Fibroblast of skin of left biceps (primary cell): ENCODE data around the gene TMEM200B.
"Not testable (repeated sequence)": the region's sequence is repeated elsewhere in the genome, so short reads cannot be mapped to it uniquely, and the experiment has no call there.

ENCODE experiments used
- DNase-seq, 2 experiments: peaks; one replicate each; pipeline ENCODE4 v3.0.0-alpha.2; 2013; ENCODE audit warnings: low read depth in 2 of 2

Gene TMEM200B

DNA sequence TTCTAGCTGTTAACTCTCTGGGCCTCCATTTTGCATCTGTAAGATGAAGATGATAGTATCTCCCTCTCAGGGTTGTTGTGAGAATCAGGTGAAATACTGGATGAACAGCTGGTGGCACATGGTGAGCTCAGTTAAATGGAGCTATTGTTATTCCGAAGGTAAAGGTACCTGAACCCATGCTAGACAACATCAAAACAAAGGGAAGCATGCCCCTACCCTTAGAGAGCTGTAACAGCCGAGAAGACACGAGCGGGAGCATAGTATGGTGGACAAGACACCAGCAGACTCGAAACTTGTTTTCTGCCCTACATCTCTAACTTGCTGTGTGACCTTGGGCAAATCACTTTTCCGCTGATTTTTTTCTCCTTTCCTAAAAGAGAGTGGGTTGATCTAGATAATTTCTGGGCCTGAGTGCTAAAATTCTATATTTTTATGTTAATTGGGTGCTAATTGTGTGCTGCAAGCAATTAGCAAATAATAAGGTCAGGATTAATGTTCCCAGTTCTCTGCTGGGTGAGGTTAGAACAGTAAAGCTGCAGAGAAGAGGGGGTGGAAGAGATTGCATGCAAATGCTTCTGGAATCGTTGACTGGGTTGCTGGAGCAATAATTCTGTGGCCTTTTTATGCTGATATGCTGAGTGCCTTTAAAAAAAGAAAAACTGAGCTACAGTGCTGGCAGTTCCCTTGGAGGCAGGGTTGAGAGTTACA is 10.8 kb downstream of the TMEM200B start:
- DNase-seq, result no peak

DNA sequence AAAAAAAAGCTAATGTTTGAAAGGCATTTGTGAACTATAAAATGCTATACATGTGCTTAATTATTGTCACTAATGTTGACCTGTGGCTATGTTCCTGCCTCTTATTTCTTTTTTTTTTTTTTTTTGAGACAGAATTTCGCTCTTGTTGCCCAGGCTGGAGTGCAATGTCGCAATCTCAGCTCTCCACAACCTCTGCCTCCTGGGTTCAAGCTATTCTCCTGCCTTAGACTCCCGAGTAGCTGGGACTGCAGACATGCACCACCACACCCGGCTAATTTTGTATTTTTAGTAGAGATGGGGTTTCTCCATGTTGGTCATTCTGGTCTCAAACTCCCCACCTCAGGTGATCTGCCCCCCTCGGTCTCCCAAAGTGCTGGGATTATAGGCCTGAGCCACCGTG is 15.7 kb downstream of the TMEM200B start:
- DNase-seq, result not testable (repeated sequence)

DNA sequence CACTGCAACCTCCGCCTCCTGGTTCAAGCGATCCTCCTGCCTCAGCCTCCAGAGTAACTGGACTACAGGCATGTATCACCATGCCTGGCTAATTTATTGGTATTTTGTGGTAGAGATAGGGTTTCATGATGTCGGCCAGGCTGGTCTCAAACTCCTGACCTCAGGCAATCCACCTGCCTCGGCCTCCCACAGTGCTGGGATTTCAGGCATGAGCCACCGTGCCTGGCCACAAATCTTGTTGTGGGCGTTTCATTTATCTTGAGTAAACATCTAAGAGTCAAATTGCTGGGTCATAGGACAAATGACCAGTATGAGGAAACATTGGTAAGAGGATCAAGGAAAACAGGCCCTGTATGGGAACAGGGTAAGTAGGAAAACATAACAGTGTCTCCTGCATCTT is 17.9 kb downstream of the TMEM200B start:
- DNase-seq, result no peak

DNA sequence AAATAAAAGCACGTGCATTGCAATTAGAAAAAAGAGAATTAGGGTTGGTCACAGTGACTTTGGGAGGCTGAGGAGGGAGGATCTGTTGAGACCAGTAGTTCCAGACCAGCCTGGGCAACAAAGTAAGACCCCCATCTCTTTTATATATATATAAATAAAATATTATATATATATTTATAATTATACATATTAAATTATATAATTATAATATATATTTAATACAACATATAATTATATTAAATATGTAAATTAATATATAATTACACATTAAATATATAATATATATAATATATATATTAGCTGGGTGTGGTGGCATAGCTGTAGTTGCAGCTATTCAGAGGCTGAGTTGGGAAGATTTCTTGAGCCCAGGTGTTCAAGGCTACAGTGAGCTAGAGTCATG is 23.2 kb downstream of the TMEM200B start:
- DNase-seq, result no peak

DNA sequence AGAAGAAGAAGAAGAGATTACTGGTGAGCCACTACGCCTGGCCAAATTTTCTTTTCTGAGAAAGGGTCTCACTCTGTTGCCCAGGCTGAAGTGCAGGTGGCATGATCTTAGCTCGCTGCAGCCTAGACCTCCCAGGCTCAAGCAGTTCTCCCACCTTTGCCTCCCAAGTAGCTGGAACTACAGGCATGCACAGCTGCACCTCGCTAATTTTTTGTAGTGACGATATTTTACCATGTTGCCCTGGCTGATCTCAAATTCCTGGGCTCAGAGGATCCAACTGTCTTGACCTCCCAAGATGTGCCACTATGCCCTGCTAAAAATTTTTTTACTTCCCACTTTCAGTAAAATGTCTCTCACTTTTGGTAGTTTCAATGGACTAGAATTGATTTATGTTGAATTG is 24.4 kb downstream of the TMEM200B start:
- no peak for DNase-seq

DNA sequence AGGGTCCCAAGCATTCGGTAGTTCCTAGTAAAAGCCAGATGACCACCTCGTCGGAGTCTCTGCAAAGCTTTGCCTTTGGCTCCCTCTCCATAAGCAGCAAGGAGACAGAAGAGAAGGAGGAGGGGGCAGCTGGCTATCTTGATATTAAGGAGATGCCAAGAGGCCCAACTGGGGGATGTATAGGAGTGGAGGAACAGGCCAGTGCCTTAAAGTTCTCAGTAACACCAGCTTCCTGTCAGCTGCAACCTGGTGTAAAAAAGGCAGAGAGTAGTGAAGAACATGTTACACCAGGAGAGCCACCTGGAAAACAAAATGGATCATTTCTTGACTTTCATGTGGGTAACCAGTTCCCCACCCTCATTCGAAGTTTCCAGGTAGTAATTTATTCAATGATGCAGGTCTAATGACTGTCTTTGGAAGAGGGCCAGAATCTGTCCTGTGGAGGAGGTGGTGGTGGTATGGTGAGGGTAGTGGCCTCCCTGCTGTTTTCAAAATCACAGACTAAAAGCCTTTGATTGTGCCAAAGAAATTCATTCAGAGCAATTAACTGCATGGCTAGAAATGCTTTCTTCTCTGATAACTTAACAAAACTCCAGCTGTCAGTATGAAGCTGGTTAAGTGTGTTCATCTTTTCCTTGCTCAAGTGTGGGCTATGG is 27.3 kb downstream of the TMEM200B start:
- DNase-seq, result no peak

DNA sequence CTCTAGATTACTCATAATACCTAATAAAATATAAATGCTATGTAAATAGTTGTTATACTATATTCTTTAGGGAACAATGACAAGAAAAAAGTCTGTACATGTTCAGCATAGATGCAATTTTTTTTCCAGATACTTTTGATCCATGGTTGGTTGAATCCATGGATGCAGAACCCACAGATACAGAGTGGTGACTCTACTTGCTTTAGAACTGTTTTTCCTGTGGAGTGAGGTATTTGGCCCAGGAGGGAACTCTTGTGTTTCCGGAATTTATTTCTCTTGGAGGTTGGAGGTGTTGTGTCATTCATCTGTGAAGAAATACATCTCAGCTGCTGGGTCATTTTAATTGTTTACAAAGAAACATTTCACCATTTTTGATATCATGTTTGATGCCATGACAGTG is 28.7 kb downstream of the TMEM200B start:
- DNase-seq, result no peak

DNA sequence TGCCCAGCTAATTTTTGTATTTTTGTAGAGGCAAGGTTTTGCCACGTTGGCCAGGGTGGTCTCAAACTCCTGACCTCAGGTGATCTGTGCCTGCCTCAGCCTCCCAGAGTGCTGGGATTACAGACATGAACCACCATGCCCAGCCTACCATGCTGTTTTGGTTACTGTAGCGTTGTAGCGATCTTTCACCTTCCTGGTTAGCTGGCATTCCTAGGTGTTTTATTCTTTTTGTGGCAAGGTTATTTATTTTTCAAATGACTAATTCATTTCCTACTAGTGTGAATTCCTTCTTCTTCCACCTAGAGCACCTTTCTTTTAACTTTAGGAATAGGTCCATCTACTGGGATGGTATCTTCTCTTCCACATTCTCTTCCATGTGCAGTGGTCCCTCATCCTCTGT is 29.3 kb downstream of the TMEM200B start:
- no peak for DNase-seq

DNA sequence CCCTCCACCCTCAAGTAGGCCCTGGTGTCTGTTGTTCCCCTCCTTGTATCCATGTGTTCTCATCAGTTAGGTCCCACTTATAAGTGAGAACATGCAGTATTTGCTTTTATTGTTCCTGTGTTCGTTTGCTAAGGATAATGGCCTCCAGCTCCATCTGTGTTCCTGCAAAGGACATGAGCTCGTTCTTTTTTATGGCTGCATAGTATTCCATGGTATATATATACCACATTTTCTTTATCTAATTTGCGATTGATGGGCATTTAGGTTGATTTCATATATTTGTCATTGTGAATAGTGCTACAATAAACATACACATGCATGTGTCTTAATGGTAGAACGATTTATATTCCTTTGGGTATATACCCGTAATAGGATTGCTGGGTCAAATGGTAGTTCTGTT is 31.0 kb downstream of the TMEM200B start:
- not testable (repeated sequence) for DNase-seq

DNA sequence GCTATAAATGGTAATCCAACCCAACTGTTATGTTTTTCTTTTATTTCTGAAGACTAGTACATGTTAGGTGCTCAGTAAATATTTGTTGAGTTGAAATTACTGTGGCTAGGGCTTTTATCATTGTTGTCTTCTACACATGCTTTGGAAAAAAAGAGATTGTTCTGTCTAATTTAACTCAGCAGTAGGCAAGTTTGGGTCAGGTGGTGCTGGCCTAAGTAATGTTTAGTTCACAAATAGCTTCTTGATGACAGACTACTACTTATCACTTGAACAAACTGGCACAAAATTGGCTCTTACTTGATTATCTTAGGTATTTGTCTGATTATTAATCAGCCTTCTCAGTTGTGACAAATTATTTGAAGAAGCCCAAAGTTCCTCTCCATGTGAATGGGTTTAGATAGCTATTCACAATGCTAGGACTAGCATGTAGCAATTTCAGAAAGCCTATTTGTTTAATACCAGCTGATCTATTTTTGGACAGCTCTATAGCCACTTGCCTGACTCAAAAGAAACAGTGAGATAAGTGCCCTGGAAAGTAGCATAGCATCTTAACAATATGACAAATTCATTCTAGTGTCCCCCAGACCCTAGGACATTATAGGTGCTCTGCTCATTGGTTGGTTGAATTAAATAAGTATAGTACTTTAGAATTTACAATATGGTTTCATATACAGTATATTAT is 32.6 kb downstream of the TMEM200B start:
- no peak for DNase-seq

DNA sequence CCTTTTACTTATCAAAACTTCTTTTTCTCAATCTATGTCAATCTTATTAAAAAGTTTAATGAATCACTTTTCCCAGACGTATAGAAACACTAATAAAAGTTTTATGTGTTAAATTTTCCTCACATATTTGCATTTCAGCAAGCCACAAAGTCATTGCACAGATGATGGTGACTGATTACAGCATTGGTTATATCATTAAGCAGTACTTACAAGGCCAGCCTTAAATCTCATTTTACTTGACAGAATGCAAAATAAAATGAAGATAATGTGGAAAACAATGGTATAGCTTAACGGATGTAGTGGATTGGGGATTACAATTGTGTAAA is 39.5 kb downstream of the TMEM200B start:
- no peak for DNase-seq

DNA sequence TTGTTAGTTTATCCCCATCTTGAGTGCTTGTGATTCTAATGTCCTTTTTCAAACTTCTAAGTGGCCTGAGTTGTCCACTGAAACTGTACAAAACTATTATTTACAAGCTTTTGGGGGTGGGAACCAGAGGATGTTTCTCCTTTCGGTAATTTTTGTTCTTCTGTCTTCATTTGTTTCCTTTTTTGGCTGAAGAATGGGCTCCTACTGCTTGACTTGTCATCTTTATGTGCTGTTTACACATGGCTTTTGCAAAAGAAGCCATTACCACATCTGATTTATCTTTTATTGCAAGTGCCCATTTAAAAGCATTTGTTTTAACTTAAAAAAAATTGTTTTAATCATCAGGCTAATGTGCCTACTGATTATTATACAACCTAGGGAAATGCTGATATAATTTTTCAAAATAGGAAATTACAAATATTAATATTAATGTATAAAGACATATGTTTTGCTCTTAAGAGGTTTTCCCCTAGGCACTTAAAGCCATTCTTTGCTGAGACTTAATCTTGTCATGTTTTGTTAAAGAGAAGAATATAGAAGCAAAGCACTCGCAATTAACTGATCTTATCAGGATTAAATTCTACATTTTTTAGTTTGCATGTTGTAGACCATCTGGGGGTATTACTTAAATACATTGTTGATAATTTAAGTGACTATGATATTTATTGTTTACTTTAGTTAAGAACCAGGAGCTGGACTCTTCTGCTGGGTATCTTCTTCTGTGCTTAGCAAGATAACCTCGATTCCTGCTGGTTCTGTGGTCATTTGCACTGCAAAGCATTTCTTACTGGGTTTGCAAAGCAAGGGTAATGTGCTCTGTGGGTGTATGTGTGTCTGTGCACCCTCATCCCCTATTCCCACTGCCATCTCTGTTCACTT is 40.1 kb downstream of the TMEM200B start:
- no peak for DNase-seq

DNA sequence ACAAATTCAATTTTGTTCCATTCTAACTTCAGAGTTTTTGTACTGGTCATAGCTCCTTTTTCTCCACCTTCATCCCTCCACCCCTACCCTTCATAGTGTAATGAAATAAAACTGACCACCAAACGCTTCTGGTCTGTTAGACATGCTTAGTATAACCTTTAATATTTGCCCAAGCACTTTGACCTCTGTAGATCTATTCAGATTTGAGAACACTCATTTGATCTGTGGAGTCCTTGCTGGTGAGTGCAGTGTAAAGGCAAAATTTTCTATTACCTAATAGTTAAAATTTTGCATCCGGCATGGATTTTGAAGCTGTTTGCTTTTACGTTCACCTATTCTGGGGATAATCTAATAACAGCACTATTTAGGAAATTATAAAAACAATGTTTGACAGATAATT is 41.2 kb downstream of the TMEM200B start:
- DNase-seq, result no peak

DNA sequence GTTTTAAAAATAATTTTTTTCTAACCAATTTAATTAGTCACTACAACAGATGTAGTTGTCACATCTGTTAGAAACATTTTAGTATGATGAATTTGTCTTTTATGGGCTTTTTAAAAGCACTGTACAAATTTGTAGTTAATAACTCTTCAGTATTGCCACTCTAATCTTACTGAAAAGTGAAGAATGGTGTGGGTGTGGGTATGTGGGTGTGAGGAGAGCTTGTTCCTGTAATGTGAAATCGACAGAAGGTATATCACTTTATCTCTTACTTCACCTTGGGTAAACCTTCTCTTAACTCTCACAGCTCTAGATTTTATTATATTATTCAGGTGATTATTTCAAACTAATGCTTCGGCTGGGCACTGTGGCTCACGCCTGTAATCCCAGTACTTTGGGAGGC is 42.5 kb downstream of the TMEM200B start:
- DNase-seq, result no peak

DNA sequence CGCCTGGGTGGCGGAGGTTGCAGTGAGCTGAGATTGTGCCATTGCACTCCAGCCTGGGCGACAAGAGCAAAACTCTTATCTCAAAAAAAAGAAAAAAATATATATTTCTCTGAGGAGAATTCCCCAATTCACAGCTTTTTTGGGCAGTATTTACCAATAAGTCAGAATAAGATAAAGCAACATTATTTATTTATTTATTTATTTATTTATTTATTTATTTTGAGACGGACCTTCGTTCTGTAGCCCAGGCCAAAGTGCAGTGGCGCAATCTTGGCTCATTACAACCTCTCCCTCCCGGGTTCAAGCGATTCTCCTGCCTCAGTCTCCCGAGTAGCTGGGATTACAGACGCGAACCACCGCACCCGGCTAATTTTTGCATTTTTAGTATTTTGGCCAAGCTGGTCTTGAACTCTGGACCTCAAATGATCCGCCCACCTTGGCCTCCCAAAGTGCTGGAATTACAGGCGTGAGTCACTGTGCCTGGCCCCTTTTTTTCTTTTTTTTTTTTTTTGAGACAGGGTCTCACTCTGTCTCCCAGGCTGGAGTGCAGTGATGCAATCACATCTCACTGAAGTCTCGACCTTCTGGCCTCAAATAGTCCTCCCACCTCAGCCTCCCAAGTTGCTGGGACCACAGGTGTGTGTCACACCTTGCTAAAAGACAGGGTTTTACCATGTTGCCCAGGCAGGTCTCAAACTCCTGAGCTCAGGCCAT is 43.6 kb downstream of the TMEM200B start:
- DNase-seq, result not testable (repeated sequence)

DNA sequence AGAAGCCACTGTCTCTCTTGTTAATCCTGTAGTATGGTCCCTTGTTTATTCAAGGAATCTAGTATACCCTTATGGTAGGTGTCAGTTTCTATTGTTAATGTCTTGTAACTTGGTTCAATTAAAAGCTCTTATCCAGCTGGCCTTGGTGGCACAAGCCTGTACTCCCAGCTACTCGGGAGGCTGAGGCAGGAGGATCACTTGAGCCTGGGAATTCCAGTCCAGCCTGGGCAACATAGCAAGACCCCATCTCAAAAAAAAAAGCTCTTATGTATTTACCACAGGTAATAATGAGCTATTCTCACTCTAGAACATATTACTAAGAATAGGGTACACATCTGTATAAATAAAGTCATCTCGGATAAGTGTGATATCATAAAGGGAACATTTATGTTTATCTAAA is 46.5 kb downstream of the TMEM200B start:
- DNase-seq, result no peak
